Duodenal mucosa (tissue), 2 donors: ENCODE results near the gene GLG1.

Source experiments
- H3K27ac ChIP-seq: one replicate; pipeline ENCODE4 v1.7.0; 2013; ENCODE audit warnings: low read depth, low read length
- H3K27me3 ChIP-seq, 2 donors: one replicate each; pipeline ENCODE4 v1.7.0; 2013; ENCODE audit warnings: low read length in 2 of 2, control low read depth in 1 of 2; ENCODE audit not compliant: insufficient read depth in 2 of 2, control insufficient read depth in 1 of 2
- H3K36me3 ChIP-seq, 2 donors: one replicate each; pipeline ENCODE4 v1.7.0; 2013; ENCODE audit warnings: low read length in 2 of 2, control low read depth in 1 of 2; ENCODE audit not compliant: insufficient read depth in 2 of 2, control insufficient read depth in 1 of 2
- H3K4me1 ChIP-seq, 2 donors: one replicate each; pipeline ENCODE4 v1.7.0; 2013; ENCODE audit warnings: low read length in 2 of 2, control low read depth in 1 of 2; ENCODE audit not compliant: insufficient read depth in 2 of 2, control insufficient read depth in 1 of 2
- H3K4me3 ChIP-seq, 2 donors: one replicate each; pipeline ENCODE4 v1.7.0; 2013; ENCODE audit warnings: low read length in 2 of 2, low read depth in 1 of 2
- H3K9ac ChIP-seq, 2 donors: one replicate each; pipeline ENCODE4 v1.7.0; 2013; ENCODE audit warnings: low read length in 2 of 2, low read depth in 1 of 2
- H3K9me3 ChIP-seq, 2 donors: one replicate each; pipeline ENCODE4 v1.7.0; 2013; ENCODE audit warnings: low read length in 2 of 2, control low read depth in 1 of 2; ENCODE audit not compliant: control insufficient read depth in 1 of 2

GLG1 gene

DNA sequence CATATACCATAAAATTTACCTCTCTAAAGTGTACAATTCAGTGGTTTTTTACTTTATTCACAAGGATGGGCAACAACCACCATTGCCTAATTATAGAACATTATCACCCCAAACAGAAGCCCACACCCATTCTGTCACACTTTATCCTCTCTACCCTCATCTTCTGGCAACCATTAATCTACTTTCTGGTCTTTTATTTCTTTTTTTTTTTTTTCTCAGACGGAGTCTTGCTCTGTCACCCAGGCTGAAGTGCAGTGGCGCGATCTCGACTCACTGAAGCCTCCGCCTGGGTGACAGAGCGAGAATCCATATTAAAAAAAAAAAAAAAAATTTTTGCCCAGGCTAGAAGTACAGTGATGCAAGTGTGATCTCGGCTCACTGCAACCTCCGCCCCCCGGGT is 95.0 kb downstream of the GLG1 start:
- Histone ChIP-seq H3K4me3 (no peak overlapping the region), H3K9ac (no peak overlapping the region), H3K4me1 (no peaks in the 10 kb centered on the region), H3K9me3 (no peaks in the 10 kb centered on the region), H3K27ac (no peak overlapping the region), H3K36me3 (peaks cover 0 to 4% of the 10 kb centered on the region in 2 donors), H3K27me3 (no peaks in the 10 kb centered on the region)

DNA sequence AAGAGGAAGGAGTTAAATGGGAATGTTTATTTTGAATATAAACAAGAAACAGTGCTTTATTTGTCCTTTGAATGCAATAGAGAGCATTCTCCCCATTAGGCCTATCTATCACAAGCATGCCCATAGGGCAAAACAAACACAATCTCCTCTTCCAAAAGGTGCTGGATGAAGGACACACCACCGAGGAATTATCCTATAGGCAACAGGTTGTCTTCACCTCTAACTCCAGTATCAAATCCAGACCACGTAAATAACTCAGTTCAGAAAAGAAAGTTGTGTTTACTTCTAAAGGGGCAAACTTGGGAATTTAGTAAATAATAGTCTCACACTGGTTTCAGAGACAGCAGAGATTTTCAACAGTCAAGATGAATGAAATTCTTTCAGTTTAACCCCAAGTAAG is 101.9 kb downstream of the GLG1 start:
- no peak overlapping the region for H3K9ac ChIP-seq
- H3K36me3 ChIP-seq, result peaks cover 8 to 24% of the 10 kb centered on the region in 2 donors
- H3K9me3 ChIP-seq, result no peaks in the 10 kb centered on the region
- no peaks in the 10 kb centered on the region for H3K27me3 ChIP-seq
- no peaks in the 10 kb centered on the region for H3K4me1 ChIP-seq
- no peak overlapping the region for H3K27ac ChIP-seq
- no peak overlapping the region for H3K4me3 ChIP-seq

DNA sequence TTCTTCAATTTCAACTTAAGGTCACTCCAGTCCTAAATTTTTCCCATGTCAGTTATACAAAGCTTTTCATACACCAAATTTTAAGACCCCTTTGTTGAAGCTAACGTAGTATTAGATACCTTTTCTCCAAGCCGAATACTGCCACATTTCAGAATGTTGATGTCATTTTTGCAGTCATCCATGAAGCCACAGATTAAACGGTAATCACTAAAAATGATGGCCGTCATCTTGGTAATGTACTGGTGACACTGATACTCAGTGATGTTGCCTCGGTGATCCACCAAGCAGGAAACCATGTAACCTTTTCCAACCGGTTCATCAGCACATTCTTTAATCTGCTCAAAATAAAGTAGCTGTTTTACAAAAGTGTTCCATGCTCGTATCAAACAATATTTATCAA is 103.5 kb downstream of the GLG1 start:
- H3K4me1 ChIP-seq, result no peaks in the 10 kb centered on the region
- H3K4me3 ChIP-seq, result no peak overlapping the region
- H3K9me3 ChIP-seq, result no peaks in the 10 kb centered on the region
- no peak overlapping the region for H3K9ac ChIP-seq
- H3K27ac ChIP-seq, result no peak overlapping the region
- peaks cover 8 to 23% of the 10 kb centered on the region in 2 donors for H3K36me3 ChIP-seq
- H3K27me3 ChIP-seq, result no peaks in the 10 kb centered on the region

DNA sequence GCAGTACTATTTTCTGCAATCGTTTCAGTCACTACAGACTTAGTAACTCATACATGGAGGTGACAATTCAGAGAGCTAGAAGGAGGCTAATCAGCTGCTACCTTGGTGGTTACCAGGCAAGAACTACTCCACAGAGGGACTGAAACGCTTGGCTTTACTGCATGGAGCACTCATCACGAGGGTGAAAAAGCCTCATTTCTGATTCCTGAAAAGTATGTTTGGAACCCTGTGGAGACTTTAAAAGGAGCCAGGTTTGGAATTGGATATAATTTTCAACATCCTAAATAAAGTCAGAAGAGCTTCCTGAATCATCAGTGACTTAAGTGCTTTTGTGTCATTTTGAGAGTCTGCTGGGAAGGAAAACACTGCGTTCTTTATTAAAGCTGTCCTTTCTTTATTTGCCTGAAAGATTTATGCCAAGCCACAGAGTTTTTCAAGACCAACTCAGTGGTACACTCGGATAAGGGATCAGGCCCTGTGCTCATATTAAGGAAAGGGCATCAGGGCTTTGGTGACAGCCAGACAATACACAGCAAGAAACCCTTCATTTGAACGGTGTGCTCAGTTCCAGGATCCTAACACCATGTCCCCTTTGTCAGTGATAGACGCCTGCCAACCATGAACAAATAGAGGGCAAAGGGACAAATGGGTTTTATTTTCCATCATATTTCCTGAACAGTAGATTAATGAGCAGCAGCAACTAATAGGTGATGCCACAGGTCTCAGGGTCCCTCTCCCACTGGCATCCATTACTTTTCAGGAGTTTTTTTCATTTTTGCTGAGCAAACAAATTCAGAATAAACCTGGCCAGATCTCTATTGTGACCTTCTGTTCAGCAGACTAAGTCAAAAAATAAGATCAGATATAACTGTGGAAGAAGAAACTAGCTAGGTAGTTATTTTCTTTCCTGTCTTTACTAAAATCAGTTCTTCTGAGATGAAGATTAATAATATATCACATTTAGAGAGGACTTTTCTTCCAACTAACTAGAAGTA is 105.1 kb downstream of the GLG1 start:
- H3K9ac ChIP-seq, result no peak overlapping the region

DNA sequence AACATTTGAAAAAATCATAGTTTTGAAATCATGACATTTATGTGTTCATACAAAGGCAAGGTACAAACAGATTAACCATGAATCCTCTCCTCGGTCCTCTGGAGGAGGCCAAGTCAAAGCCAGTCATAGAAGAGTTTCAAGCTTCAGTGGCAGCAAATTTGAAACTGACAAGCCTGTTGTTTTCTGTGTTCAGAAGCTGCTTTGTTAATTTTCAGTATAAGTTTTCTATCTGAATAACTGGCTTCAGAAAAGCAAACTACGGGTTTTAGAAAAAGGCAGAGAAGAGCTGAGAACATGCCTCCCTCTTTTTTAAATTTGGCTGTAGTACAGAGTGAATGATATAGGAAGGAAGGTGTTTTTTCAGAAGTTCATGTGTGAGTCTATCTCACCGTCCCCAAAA is 106.0 kb downstream of the GLG1 start:
- Histone ChIP-seq H3K27ac (no peak overlapping the region), H3K4me3 (no peak overlapping the region), H3K27me3 (no peaks in the 10 kb centered on the region), H3K9me3 (no peaks in the 10 kb centered on the region), H3K9ac (no peak overlapping the region), H3K4me1 (no peaks in the 10 kb centered on the region), H3K36me3 (peaks cover 8 to 20% of the 10 kb centered on the region in 2 donors)

More for the DNA sequence above, 105.1 kb downstream of the GLG1 start:
- Histone ChIP-seq H3K27me3 (no peaks in the 10 kb centered on the region), H3K9me3 (no peaks in the 10 kb centered on the region), H3K4me3 (no peak overlapping the region), H3K4me1 (no peaks in the 10 kb centered on the region), H3K36me3 (peaks cover 8 to 20% of the 10 kb centered on the region in 2 donors), H3K27ac (no peak overlapping the region)

DNA sequence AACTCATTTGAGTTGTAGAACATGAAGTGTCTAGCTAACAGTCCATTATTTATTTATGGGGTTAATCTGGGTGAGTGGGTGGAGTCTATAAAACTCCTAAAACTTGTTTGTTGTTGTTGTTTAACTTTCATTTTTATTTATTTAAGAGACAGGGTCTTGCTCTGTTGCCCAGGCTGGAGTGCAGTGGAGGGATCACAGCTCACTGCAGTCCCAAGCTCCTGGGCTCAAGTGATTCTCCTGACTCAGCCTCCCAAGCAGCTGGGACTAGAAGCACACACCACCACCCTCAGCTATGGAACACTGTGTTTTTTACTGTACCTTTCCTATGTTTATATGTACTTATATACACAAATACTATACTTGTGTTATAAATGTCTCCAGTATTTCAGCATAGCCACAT is 107.8 kb downstream of the GLG1 start:
- H3K9me3 ChIP-seq, result no peaks in the 10 kb centered on the region
- H3K27me3 ChIP-seq, result no peaks in the 10 kb centered on the region
- no peak overlapping the region for H3K4me3 ChIP-seq
- peaks cover 8 to 29% of the 10 kb centered on the region in 2 donors for H3K36me3 ChIP-seq
- no peak overlapping the region for H3K9ac ChIP-seq
- no peaks in the 10 kb centered on the region for H3K4me1 ChIP-seq
- no peak overlapping the region for H3K27ac ChIP-seq

DNA sequence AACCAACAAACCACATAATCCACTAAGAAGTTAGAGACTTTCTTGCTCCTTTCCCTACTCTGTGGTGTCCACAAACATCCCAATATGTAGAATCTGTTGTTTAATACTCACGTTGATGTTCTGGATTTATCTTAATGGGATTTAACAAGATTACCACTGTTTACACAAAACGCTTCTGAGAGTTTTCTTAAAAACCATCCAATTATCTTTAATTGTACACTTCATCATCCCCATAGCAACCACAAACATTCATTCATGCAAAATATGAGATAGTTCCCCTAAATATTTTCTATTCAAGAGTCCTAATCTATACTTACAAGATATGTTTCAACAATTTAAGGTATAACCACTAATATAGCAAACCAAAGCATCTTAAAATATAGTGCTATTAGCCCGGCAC is 109.2 kb downstream of the GLG1 start:
- no peak overlapping the region for H3K9ac ChIP-seq
- no peak overlapping the region for H3K4me3 ChIP-seq
- no peaks in the 10 kb centered on the region for H3K9me3 ChIP-seq
- peaks cover 8 to 22% of the 10 kb centered on the region in 2 donors for H3K36me3 ChIP-seq
- H3K4me1 ChIP-seq, result no peaks in the 10 kb centered on the region
- H3K27ac ChIP-seq, result no peak overlapping the region
- H3K27me3 ChIP-seq, result no peaks in the 10 kb centered on the region

DNA sequence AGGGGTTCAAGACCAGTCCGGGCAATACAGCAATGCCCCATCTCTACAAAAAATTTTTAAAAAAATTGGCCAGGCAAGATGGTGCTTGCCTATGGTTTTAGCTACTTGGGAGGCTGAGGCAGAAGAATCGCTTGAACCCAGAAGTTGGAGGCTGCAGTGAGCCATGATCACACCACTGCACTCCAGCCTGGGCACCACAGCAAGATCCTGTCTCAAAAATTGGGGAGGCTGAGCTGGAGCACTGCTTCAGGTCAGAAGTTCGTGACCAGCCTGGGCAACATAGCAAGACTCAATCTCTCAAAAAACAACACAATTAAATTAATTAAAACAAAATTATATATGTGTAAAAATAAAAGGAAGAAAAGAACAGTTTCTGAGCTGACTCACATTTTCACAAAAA is 110.9 kb downstream of the GLG1 start:
- Histone ChIP-seq H3K36me3 (peaks cover 3 to 26% of the 10 kb centered on the region in 2 donors), H3K9ac (no peak overlapping the region), H3K4me1 (no peaks in the 10 kb centered on the region), H3K4me3 (no peak overlapping the region), H3K27ac (no peak overlapping the region), H3K9me3 (no peaks in the 10 kb centered on the region), H3K27me3 (no peaks in the 10 kb centered on the region)

DNA sequence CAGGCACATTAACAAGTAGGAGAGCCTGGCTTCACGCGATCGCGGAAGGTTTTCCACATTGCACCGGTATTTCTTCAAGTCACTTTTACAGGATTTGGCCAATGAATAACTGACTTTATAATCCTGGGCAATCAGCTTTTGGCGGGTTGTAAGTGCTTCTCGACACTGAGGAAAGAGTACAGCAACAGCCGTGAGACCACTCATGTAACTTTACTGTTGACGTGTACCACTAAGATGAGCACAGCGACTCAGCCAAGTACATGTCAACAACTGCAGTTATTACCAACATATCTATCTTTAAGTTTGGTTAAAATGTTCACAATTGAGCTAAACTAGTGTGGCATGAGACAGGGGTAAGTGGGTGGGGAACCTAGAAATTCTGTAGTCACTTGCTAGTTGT is 113.9 kb downstream of the GLG1 start:
- Histone ChIP-seq H3K9me3 (no peaks in the 10 kb centered on the region), H3K4me1 (no peaks in the 10 kb centered on the region), H3K36me3 (peaks cover 12 to 50% of the 10 kb centered on the region in 2 donors), H3K4me3 (no peak overlapping the region), H3K27ac (no peak overlapping the region), H3K9ac (no peak overlapping the region), H3K27me3 (no peaks in the 10 kb centered on the region)

DNA sequence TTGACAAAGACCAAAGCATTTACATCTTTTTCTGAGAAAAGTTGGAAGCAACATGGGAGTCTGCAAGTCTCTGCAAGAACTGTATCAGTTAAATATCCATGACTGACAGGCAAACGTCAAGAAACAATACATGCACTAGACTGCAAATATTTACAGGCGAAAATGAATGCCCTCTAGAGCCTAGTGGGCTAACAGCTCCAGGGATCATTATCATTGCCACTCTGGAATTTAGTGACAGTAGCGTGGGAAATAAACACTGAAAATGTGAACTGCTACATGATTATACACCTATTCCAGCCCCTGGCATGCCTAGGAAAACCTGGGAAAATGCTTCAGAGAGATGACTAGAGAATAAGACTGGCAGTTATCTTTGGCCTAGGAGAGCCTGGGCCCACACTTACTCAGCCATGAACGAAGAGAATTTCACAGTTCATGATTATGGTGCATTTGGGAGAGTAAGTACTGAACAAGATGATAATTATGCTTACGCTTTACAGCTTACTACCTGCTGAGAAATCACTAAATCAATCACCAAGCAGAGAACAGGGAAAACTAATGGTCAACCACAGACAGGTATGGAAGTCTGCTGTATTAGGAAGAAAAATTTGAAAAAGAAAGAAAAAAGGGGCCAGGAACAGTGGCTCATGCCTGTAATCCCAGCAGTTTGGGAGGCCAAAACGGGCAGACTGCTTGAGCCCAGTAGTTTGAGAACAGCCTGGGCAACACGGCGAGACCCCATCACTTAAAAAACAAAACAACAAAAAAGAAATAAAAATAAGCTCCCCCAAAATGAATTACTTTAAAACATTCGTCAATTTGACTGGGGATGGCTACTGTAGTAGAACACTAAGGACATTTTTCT is 119.0 kb downstream of the GLG1 start:
- no peaks in the 10 kb centered on the region for H3K9me3 ChIP-seq
- H3K36me3 ChIP-seq, result peaks cover 12 to 59% of the 10 kb centered on the region in 2 donors
- no peak overlapping the region for H3K27ac ChIP-seq

More for the DNA sequence above, 119.0 kb downstream of the GLG1 start:
- Histone ChIP-seq H3K4me3 (no peak overlapping the region), H3K4me1 (no peaks in the 10 kb centered on the region), H3K9ac (no peak overlapping the region), H3K27me3 (no peaks in the 10 kb centered on the region)
